ENCODE data around the gene DNASE1L2.
"Not testable (repeated sequence)": the region's sequence is repeated elsewhere in the genome, so short reads cannot be mapped to it uniquely, and the experiment has no call there.

The DNASE1L2 gene

GRCh38 chr16:2226245-2226793 lies 9.9 kb upstream of the DNASE1L2 start:
- DNase-seq: no peak

GRCh38 chr16:2226918-2227317 lies 9.3 kb upstream of the DNASE1L2 start:
- DNase-seq: no peak

- DNase-seq: no peak
These were observed 8.0 kb upstream of the DNASE1L2 start for GRCh38 chr16:2228161-2228824.

- no peak for DNase-seq
These were observed 7.2 kb upstream of the DNASE1L2 start for GRCh38 chr16:2229091-2229490.

- no peak for DNase-seq
These were observed 6.5 kb upstream of the DNASE1L2 start for GRCh38 chr16:2229632-2230250.

- no peak for DNase-seq
These were observed 5.9 kb upstream of the DNASE1L2 start for GRCh38 chr16:2230376-2230775.

GRCh38 chr16:2231016-2231931 lies 5.0 kb upstream of the DNASE1L2 start:
- no peak for DNase-seq

- DNase-seq: no peak
These were observed 3.9 kb upstream of the DNASE1L2 start for GRCh38 chr16:2232094-2232990.

GRCh38 chr16:2233046-2233775 lies 3.0 kb upstream of the DNASE1L2 start:
- DNase-seq: no peak

GRCh38 chr16:2233872-2234812 lies 2.1 kb upstream of the DNASE1L2 start:
- no peak for DNase-seq

- DNase-seq: no peak
These were observed 1.5 kb upstream of the DNASE1L2 start for GRCh38 chr16:2234813-2235170.

- DNase-seq: no peak
These were observed 1.0 kb upstream of the DNASE1L2 start for GRCh38 chr16:2235234-2235651.

GRCh38 chr16:2235695-2236336 lies 428 bp upstream of the DNASE1L2 start:
- DNase-seq: no peak

GRCh38 chr16:2237102-2237482 lies 848 bp downstream of the DNASE1L2 start:
- no peak for DNase-seq

- DNase-seq: no peak
These were observed 1.4 kb downstream of the DNASE1L2 start for GRCh38 chr16:2237493-2238149.

GRCh38 chr16:2238150-2238837 lies 2.0 kb downstream of the DNASE1L2 start:
- DNase-seq: no peak

GRCh38 chr16:2238838-2239675 lies 2.8 kb downstream of the DNASE1L2 start:
- no peak for DNase-seq

GRCh38 chr16:2240331-2240730 lies 4.1 kb downstream of the DNASE1L2 start:
- DNase-seq: not testable (repeated sequence)

Data from GOT3 (cell line).